H9 (cell line): Measurements from ENCODE around the gene SECTM1. TPM values are rescaled to one million over a fixed set of nuclear protein-coding genes. Genes with fewer than 3 reads are reported as not detected.

ENCODE experiments used
- DNase-seq: peaks from one replicate; pipeline ENCODE4 v3.0.0-alpha.2; 2017
- H2AFZ ChIP-seq: one replicate; pipeline ENCODE4 v1.6.1; 2013; ENCODE audit warnings: mild to moderate bottlenecking, low read length, control low read depth, moderate library complexity
- H2AK5ac ChIP-seq: 2 replicates; pipeline ENCODE4 v1.6.1; 2013; ENCODE audit warnings: low read length, control low read depth, mixed read lengths; ENCODE audit not compliant: insufficient read length
- H2BK120ac ChIP-seq: one replicate; pipeline ENCODE4 v1.6.1; 2013; ENCODE audit warnings: low read depth, mild to moderate bottlenecking, low read length, control low read depth, inconsistent platforms; ENCODE audit not compliant: poor library complexity, severe bottlenecking
- H2BK12ac ChIP-seq: 2 replicates; pipeline ENCODE4 v1.6.1; 2013; ENCODE audit warnings: low read length, control low read depth, mixed read lengths, low read depth; ENCODE audit not compliant: insufficient read length
- H2BK15ac ChIP-seq: 2 replicates; pipeline ENCODE4 v1.6.1; 2013; ENCODE audit warnings: low read depth, low read length, control low read depth
- H2BK20ac ChIP-seq: one replicate; pipeline ENCODE4 v1.6.1; 2013; ENCODE audit warnings: low read depth, mild to moderate bottlenecking, low read length, control low read depth, inconsistent platforms; ENCODE audit not compliant: poor library complexity, severe bottlenecking
- H2BK5ac ChIP-seq: 2 replicates; pipeline ENCODE4 v1.6.1; 2013; ENCODE audit warnings: low read length, control low read depth, mixed read lengths; ENCODE audit not compliant: insufficient read length
- H3K14ac ChIP-seq: 2 replicates; pipeline ENCODE4 v1.6.1; 2013; ENCODE audit warnings: low read length, control low read depth; ENCODE audit not compliant: insufficient read depth
- H3K18ac ChIP-seq: 2 replicates; pipeline ENCODE4 v1.6.1; 2013; ENCODE audit warnings: low read depth, mild to moderate bottlenecking, mixed read lengths, low read length, control low read depth; ENCODE audit not compliant: insufficient read length
- H3K23ac ChIP-seq: 2 replicates; pipeline ENCODE4 v1.6.1; 2013; ENCODE audit warnings: low read length, control low read depth, mixed read lengths, low read depth; ENCODE audit not compliant: insufficient read length
- H3K23me2 ChIP-seq: 2 replicates; pipeline ENCODE4 v1.6.1; 2013; ENCODE audit warnings: low read depth, mild to moderate bottlenecking, mixed read lengths, low read length, control low read depth; ENCODE audit not compliant: insufficient read length, poor library complexity, severe bottlenecking
- H3K27ac ChIP-seq: 2 replicates; pipeline ENCODE4 v1.5.1; 2013; ENCODE audit warnings: low read length, control low read depth, mixed read lengths, low read depth; ENCODE audit not compliant: insufficient read length
- H3K27me3 ChIP-seq: 2 replicates; pipeline ENCODE4 v1.6.1; 2013; ENCODE audit warnings: low read length, control low read depth, inconsistent platforms; ENCODE audit not compliant: insufficient read depth
- H3K4ac ChIP-seq: 2 replicates; pipeline ENCODE4 v1.6.1; 2013; ENCODE audit warnings: low read depth, mild to moderate bottlenecking, control low read depth, inconsistent platforms, low read length, moderate library complexity
- H3K4me1 ChIP-seq: 2 replicates; pipeline ENCODE4 v1.6.1; 2013; ENCODE audit warnings: low read length, control low read depth, inconsistent platforms; ENCODE audit not compliant: insufficient read depth
- H3K4me2 ChIP-seq: 2 replicates; pipeline ENCODE4 v1.6.1; 2013; ENCODE audit warnings: low read length, control low read depth, mixed read lengths; ENCODE audit not compliant: insufficient read length, insufficient read depth
- H3K56ac ChIP-seq: 2 replicates; pipeline ENCODE4 v1.6.1; 2013; ENCODE audit warnings: low read depth, mild to moderate bottlenecking, mixed read lengths, low read length, control low read depth; ENCODE audit not compliant: insufficient read length
- H3K79me1 ChIP-seq: 2 replicates; pipeline ENCODE4 v1.6.1; 2013; ENCODE audit warnings: low read depth, mild to moderate bottlenecking, moderate library complexity, low read length, control low read depth, inconsistent platforms; ENCODE audit not compliant: insufficient read depth, poor library complexity, severe bottlenecking
- H3K79me2 ChIP-seq: 2 replicates; pipeline ENCODE4 v1.6.1; 2013; ENCODE audit warnings: low read length, control low read depth, inconsistent platforms; ENCODE audit not compliant: insufficient read depth
- H3K9ac ChIP-seq: 2 replicates; pipeline ENCODE4 v1.6.1; 2013; ENCODE audit warnings: low read length, control low read depth, mixed read lengths; ENCODE audit not compliant: insufficient read length; ENCODE audit errors: extremely low read depth
- H3K9me3 ChIP-seq: one replicate; pipeline ENCODE4 v1.6.1; 2013; ENCODE audit warnings: low read depth, low read length, inconsistent platforms; ENCODE audit not compliant: control insufficient read depth
- H3T11ph ChIP-seq: one replicate; pipeline ENCODE4 v1.6.1; 2013; ENCODE audit warnings: mild to moderate bottlenecking, low read length, control low read depth, inconsistent platforms
- H4K20me1 ChIP-seq: one replicate; pipeline ENCODE4 v1.6.1; 2013; ENCODE audit not compliant: control insufficient read depth, insufficient read length, insufficient read depth
- H4K5ac ChIP-seq: 2 replicates; pipeline ENCODE4 v1.6.1; 2013; ENCODE audit warnings: low read depth, mild to moderate bottlenecking, mixed read lengths, low read length, control low read depth; ENCODE audit not compliant: insufficient read length
- H4K8ac ChIP-seq: replicated peaks from 2 replicates; pipeline ENCODE4 v1.6.1; 2013; ENCODE audit warnings: low read length, control low read depth, mixed read lengths, low read depth; ENCODE audit not compliant: insufficient read length
- H4K91ac ChIP-seq: 2 replicates; pipeline ENCODE4 v1.6.1; 2013; ENCODE audit warnings: low read depth, mild to moderate bottlenecking, moderate library complexity, mixed read lengths, low read length, control low read depth; ENCODE audit not compliant: insufficient read length
- H3K27ac Mint-ChIP-seq, 3 experiments: 2 replicates in 2 of 3; 3 replicates in 1 of 3; pipeline ENCODE4 v1.8.0; 2020 to 2021; ENCODE audit warnings: mixed read lengths in 3 of 3, mild to moderate bottlenecking in 1 of 3, moderate library complexity in 1 of 3
- H3K27me3 Mint-ChIP-seq: 2 replicates; pipeline ENCODE4 v1.8.0; 2021; ENCODE audit warnings: low read depth, mild to moderate bottlenecking, moderate library complexity, mixed read lengths
- H3K36me3 Mint-ChIP-seq, 3 experiments: 2 replicates in 2 of 3; 3 replicates in 1 of 3; pipeline ENCODE4 v1.8.0; 2020 to 2021; ENCODE audit warnings: low read depth in 3 of 3, mixed read lengths in 3 of 3; ENCODE audit not compliant: insufficient read depth in 1 of 3
- H3K4me1 Mint-ChIP-seq, 2 experiments: 2 replicates each; pipeline ENCODE4 v1.8.0; 2020; ENCODE audit warnings: mixed read lengths in 2 of 2
- H3K4me3 Mint-ChIP-seq, 2 experiments: 2 replicates in 1 of 2; 3 replicates in 1 of 2; pipeline ENCODE4 v1.8.0; 2020 to 2021; ENCODE audit warnings: mild to moderate bottlenecking in 2 of 2, mixed read lengths in 2 of 2, moderate library complexity in 1 of 2
- H3K9me3 Mint-ChIP-seq, 2 experiments: 2 replicates in 1 of 2; 3 replicates in 1 of 2; pipeline ENCODE4 v1.8.0; 2020; ENCODE audit warnings: mild to moderate bottlenecking in 2 of 2, mixed read lengths in 2 of 2, moderate library complexity in 1 of 2
- CTCF ChIP-seq: fragments of 200-600 bp; sonication (generic); conservative IDR thresholded peaks from 3 replicates; pipeline ENCODE4 v1.8.0; 2021; ENCODE audit warnings: antibody characterized with exemption, mild to moderate bottlenecking
- WGBS: extraction: QIAGEN DNeasy Blood & Tissue Kit; methylation state at CpG from one replicate; pipeline ENCODE4 v1.1.7; 2013; ENCODE audit warnings: missing lambda C conversion rate, low lambda C conversion rate, mixed read lengths; ENCODE audit not compliant: insufficient read length; ENCODE audit errors: extremely low coverage; 5-methylcytosine and 5-hydroxymethylcytosine counted together
- total RNA-seq: library from RNA; stranded (reverse); gene quantifications from 2 replicates; pipeline ENCODE4 v1.2.1, GENCODE V29; 2021

Gene SECTM1
- total RNA-seq, 1 experiment from 2014 or later: 0.28 TPM

GRCh38 chr17:82297280-82297713 is 36.3 kb downstream of the SECTM1 start:
- Histone ChIP-seq H3K9ac (no peak overlapping the region), H4K8ac (no peak overlapping the region), H3K4me2 (no peak overlapping the region), H4K91ac (no peak overlapping the region), H3K23me2 (peaks cover 7% of the 10 kb centered on the region), H3K56ac (no peak overlapping the region), H3K18ac (no peak overlapping the region), H2BK20ac (no peak overlapping the region), H2BK5ac (no peak overlapping the region), H3K4me1 (no peaks in the 10 kb centered on the region; the same call in 1 of the 2 replicates), H3K4ac (no peak overlapping the region), H3K79me1 (no peaks in the 10 kb centered on the region), H2BK120ac (no peak overlapping the region), H2AK5ac (no peak overlapping the region), H3K27me3 (no peaks in the 10 kb centered on the region), H3K23ac (no peak overlapping the region), H4K5ac (no peak overlapping the region), H2AFZ (no peak overlapping the region), H3K79me2 (no peaks in the 10 kb centered on the region), H3K14ac (no peak overlapping the region), H4K20me1 (no peaks in the 10 kb centered on the region), H3K9me3 (no peaks in the 10 kb centered on the region), H3K27ac (no peak overlapping the region), H3T11ph (no peak overlapping the region), H2BK12ac (no peak overlapping the region), H2BK15ac (no peak overlapping the region)
- H3K27me3 Mint-ChIP-seq: peaks cover 45% of the 10 kb centered on the region
- peak overlapping the region in 1 of 2 experiments; percentile 60; a peak in 1 of 5 replicates for H3K4me3 Mint-ChIP-seq
- no CpG with 5 or more reads among the region's 19 CpGs for WGBS
- H3K36me3 Mint-ChIP-seq: no peaks in the 10 kb centered on the region
- no peak overlapping the region for H3K27ac Mint-ChIP-seq
- no peaks in the 10 kb centered on the region for H3K9me3 Mint-ChIP-seq
- no peak for TF ChIP-seq CTCF
- peaks cover 12 to 35% of the 10 kb centered on the region in 2 experiments; a peak in 3 of 4 replicates for H3K4me1 Mint-ChIP-seq
- no peak for DNase-seq
